ENCODE measurements around the gene PTPRT.

DNA sequence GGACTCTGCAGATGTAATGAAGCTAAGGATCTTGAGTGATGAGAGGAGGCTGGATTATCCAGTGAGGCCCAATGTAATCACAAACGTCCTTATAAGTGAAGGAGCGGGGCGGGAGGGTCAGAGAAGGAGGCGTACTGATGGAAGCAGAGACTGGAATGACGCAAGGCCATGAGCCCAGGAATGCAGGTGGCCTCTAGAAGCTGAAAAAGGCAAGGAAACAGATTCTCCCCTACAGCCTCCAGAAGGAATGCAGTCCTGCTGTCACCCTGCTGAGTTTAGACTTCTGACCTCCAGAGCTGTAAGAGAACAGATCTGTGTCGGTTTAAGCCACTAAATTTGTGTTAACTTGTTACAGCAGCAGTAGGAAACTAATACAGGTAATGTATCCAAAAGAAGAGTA is 227.9 kb downstream of the PTPRT start:
- TF ChIP-seq POLR2AphosphoS5 (IDR thresholded peaks at IDR 0.05; ENCODE audit: low read depth, low read length) (no peak), POLR2A (IDR thresholded peaks at IDR 0.05; ENCODE audit: low read depth, low read length) (no peak), TAF1 (IDR thresholded peaks at IDR 0.05; ENCODE audit: borderline replicate concordance, low read depth, low read length) (no peak)

Measured in GM12892 (cell line).